ENCODE measurements around the gene SPHK1. TPM values are rescaled to one million over a fixed set of nuclear protein-coding genes. Genes with fewer than 3 reads are reported as not detected.

Gene SPHK1
- total and polyA plus RNA-seq, 2 donors (not counting 3 experiments of a cell fraction or from before 2014, with no cell fraction given), result 85.6 to 97.4 TPM

- Histone ChIP-seq H3K4me3 (replicated peaks in 1 of 3; ENCODE audit: insufficient read depth in 1 of 3, low read depth in 1 of 3, low read length in 3 of 3) (no peak overlapping the region), H2AFZ (ENCODE audit: low read depth, low read length) (no peak overlapping the region), H3K9me3 (replicated peaks; ENCODE audit: control insufficient read depth, insufficient read depth, low read length) (no peaks in the 10 kb centered on the region), H3K4me1 (ENCODE audit: control insufficient read depth, extremely low read depth, insufficient read depth, low read length) (peaks cover 17% of the 10 kb centered on the region), H3K9ac (replicated peaks; ENCODE audit: extremely low read depth, insufficient read depth, low read length) (no peak overlapping the region), H4K20me1 (replicated peaks; ENCODE audit: control insufficient read depth, extremely low read depth, insufficient read depth, low read length) (no peaks in the 10 kb centered on the region), H3K27ac (ENCODE audit: insufficient read depth, low read depth, low read length) (no peak overlapping the region), H3K9me1 (replicated peaks; ENCODE audit: control insufficient read depth, extremely low read depth, insufficient read depth, low read length) (no peaks in the 10 kb centered on the region), H3K79me2 (ENCODE audit: control insufficient read depth, insufficient read depth, low read length) (peaks cover 32% of the 10 kb centered on the region), H3K27me3 (ENCODE audit: control insufficient read depth in 2 of 2, insufficient read depth in 2 of 2, low read length in 2 of 2) (no peaks in the 10 kb centered on the region), H3K4me2 (ENCODE audit: insufficient read depth, low read length) (no peak overlapping the region), H3K36me3 (ENCODE audit: control insufficient read depth in 2 of 2, extremely low read depth in 1 of 2, insufficient read depth in 2 of 2, low read length in 2 of 2) (peaks cover 6 to 8% of the 10 kb centered on the region in 2 experiments)
- CTCF ChIA-PET, result interaction anchor here (1.9 to 7.4 kb wide), 5 partner anchors 7 to 86 kb away, joined by 7 to 99 read pairs (median 8); no protein-coding TSS in a partner anchor
- no peak for DNase-seq (ENCODE audit: low read depth, low spot score)
- FAIRE-seq, result no peak
- intact Hi-C loops (cut with micrococcal nuclease) (no loop called here), dilution Hi-C loops (cut with MboI; ENCODE audit: extremely low pct_ligation_motif_present, low sequenced_read_pairs) (no loop called here)
- no TSS peak for BruUV-seq (replicated peaks)
- POLR2A ChIA-PET, result interaction anchor here (0.7 to 1.0 kb wide), 2 partner anchors 54 to 58 kb away, joined by 3 to 5 read pairs; no protein-coding TSS in a partner anchor
- TF ChIP-seq GATA2 (IDR thresholded peaks at IDR 0.05; ENCODE audit: insufficient read depth, insufficient read length, low read depth, low read length), result no peak
- TF ChIP-seq JUN (IDR thresholded peaks at IDR 0.05; ENCODE audit: borderline replicate concordance, insufficient read depth, insufficient read length, low read depth), result no peak
- no peak for TF ChIP-seq POLR2A (IDR thresholded peaks at IDR 0.05; ENCODE audit: low read depth, low read length)
- no peak for TF ChIP-seq MYC (IDR thresholded peaks at IDR 0.05; ENCODE audit: low read depth, low read length)
- no peak for TF ChIP-seq EZH2 (IDR thresholded peaks at IDR 0.05; ENCODE audit: borderline replicate concordance, low read depth, low read length, severe bottlenecking)
- TF ChIP-seq CTCF (IDR thresholded peaks at IDR 0.05; ENCODE audit: extremely low read depth in 1 of 2, insufficient read depth in 1 of 2, low read depth in 1 of 2, low read length in 2 of 2), result no peak
- TF ChIP-seq MAX (IDR thresholded peaks at IDR 0.05; ENCODE audit: insufficient read depth, insufficient read length), result no peak
- no peak for TF ChIP-seq POLR2AphosphoS5 (IDR thresholded peaks at IDR 0.05; ENCODE audit: insufficient read depth, low read depth, low read length)
- TF ChIP-seq FOS (IDR thresholded peaks at IDR 0.05; ENCODE audit: borderline replicate concordance, insufficient read depth, low read length), result no peak
These were observed 5.6 kb downstream of the SPHK1 start for GRCh38 chr17:76390003-76390421.

Measured in endothelial cell of umbilical vein (primary cell).